NT2/D1 (cell line): Measurements from ENCODE around the gene RAB7B.

Experiments
- SUZ12 ChIP-seq: IDR thresholded peaks from 2 replicates; pipeline ENCODE4 v1.6.1; 2011; ENCODE audit not compliant: insufficient read length, insufficient read depth; ENCODE audit errors: extremely low read depth
- YY1 ChIP-seq: IDR thresholded peaks from 2 replicates; pipeline ENCODE4 v1.6.1; 2011; ENCODE audit not compliant: insufficient read length, insufficient read depth
- ZNF274 ChIP-seq: IDR thresholded peaks from 2 replicates; pipeline ENCODE4 v1.6.1; 2011; ENCODE audit warnings: mild to moderate bottlenecking, low read depth, low read length

- TF ChIP-seq ZNF274 (no peak), SUZ12 (no peak), YY1 (no peak)
Measured at GRCh38 chr1:206049919-206050600, 46.9 kb upstream of the RAB7B start.
